NCI-H526 (cell line): ENCODE results near the gene LGALS7.
"Not testable (repeated sequence)": the region's sequence is repeated elsewhere in the genome, so short reads cannot be mapped to it uniquely, and the experiment has no call there.

Experiments used
- DNase-seq, 2 experiments: peaks; one replicate each; lab custom pipeline; 2025; lab: John Stamatoyannopoulos, UW

LGALS7 gene

GRCh38 chr19:38773469-38774177, at the start of gene LGALS7:
Gene LGALS7 (minus strand): TSS chr19:38773517. CDS start chr19:38773492, 25 bp downstream.
- DNase-seq: no peak

DNA sequence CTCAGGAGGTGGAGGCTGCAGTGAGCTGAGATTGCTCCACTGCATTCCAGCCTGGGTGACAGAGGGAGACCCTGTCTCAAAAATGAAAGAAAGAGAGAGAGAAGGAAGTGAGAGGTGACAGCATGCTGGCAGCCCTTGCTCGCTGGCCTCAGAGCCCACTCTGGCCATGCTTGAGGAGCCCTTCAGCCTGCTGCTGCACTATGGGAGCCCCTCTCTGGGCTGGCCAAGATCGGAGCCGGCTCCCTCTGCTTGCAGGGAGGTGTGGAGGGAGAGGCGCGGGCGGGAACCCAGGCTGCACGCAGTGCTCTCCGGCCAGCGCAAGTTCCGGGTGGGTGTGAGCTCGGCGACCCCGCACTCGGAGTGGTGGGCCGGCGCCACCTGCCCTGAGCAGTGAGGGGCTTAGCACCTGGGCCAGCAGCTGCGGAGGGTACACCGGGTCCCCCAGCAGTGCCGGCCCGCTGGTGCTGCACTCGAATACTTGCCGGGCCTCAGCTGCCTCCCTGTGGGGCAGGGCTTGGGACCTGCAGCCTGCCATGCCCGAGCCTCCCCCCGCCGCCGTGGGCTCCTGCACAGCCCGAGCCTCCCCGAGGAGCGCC, 48.0 kb upstream of the LGALS7 start:
- DNase-seq: not testable (repeated sequence)

GRCh38 chr19:38819231-38819920, 46.1 kb upstream of the LGALS7 start:
- no peak for DNase-seq

DNA sequence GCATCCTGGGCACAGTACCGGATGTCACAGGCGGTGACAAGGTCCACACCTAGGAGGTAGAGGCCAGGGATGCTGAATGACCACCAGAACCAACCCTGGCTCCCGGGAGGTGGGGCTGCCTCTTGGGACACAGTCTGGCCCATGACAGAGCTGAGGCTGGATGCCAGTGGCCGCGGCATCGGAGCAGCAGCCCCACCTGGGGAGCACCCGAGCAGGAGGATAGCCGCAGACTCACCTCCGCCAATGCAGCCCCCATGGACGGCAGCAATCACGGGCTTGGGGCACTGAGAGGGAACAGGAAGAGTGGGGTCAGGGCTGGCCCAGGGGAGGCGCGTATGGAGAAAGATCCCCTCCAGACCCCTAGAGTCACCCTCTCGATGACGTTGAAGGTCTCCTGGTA, 43.8 kb upstream of the LGALS7 start:
- DNase-seq: no peak

- no peak for DNase-seq
These were observed 42.9 kb upstream of the LGALS7 start for GRCh38 chr19:38816131-38816750.

DNA sequence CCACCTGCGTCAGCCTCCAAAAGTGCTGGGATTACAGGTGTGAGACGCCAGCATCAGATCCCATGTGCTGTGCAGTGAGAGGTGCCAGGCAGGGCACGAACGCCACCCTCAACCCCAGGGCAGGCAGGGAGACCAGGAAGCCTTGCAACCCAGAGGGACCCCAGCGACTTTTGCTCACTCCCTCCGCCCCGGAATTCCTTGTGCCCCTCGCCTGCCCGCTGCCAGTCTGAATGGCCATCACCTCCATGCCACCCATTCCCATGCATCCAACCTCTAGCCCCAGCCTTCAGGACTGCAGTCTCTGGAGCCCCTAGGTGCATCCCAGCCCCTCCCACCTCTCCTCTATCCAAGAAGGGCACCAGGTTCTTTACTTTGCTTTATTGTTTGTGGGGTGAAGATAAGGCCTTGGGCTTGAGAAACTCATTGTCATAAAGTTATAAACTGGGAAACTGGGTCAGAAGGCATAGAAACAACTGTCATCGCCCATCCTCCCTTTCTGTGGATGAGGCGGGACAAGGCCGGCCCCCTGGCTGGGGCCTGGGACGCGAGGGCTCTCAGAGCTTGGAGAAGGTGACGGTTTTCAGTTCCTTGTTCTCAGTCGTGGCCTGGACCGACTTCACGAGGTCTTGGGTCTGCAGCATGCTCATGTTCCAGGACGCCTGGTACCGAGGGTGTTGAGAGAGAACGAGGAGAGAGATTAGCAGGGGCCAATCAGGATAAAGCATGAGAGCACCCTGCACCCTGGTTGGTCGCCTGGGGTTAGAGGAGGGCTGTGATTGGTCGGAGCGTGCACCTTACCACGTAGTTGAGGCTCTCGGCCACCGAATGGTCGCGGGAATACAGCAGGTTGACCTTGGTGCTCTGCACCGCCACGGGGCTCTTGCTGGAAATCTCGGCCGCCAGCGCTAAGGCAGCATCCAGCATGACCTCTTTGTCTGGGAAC, 42.0 kb upstream of the LGALS7 start:
- DNase-seq: no peak

GRCh38 chr19:38813932-38814331, 40.6 kb upstream of the LGALS7 start:
- DNase-seq: not testable (repeated sequence)

DNA sequence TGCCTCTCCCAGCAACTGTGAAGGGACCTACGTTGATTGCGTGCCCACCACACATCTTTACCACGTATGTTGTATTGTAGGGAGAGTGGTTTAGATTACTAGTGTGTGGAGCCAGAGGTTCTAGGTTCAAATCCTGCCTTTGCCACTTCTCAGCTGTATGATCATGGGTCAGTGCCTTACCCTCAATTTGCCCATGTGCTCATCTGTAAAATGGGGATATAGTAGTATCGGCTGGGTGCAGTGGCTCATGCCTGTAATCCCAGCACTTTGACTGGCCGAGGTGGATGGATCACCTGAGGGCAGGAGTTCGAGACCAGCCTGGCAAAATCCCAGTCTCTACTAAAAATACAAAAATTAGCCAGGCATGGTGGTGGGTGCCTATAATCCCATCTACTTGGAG, 40.0 kb upstream of the LGALS7 start:
- no peak for DNase-seq

DNA sequence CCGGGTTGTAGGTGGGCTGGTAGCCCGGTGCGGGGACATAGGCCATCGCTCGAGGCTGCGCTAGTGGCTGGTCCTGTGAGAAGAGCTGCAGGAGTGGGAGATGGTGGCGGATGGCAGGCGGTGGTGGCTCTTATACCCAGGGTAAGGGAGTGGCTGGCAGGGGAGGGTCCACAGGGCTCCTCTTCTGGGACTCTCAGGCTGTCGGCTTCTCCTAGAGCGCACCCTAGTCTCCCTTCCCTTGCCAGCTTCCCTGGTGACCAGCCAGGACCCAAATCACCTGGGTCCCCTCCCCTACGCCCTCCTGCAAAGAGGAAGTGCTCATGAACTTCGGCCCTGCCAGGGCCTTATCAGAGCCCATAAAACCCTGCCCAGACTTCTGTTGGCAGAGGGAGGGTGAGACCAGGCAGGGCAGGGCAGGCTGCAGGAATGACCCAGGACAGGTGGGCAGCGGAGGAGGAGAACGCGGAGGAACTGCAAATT, 39.6 kb upstream of the LGALS7 start, which contains the start of gene LGALS4:
LGALS4 (minus strand) TSS at position 105 of the 480 bp plus-strand sequence; CDS start at position 46, 59 bp downstream.
- DNase-seq: no peak

- DNase-seq: no peak
These were observed 38.9 kb upstream of the LGALS7 start for GRCh38 chr19:38812009-38812840.

- no peak for DNase-seq
These were observed 36.4 kb upstream of the LGALS7 start for GRCh38 chr19:38809592-38810252.

DNA sequence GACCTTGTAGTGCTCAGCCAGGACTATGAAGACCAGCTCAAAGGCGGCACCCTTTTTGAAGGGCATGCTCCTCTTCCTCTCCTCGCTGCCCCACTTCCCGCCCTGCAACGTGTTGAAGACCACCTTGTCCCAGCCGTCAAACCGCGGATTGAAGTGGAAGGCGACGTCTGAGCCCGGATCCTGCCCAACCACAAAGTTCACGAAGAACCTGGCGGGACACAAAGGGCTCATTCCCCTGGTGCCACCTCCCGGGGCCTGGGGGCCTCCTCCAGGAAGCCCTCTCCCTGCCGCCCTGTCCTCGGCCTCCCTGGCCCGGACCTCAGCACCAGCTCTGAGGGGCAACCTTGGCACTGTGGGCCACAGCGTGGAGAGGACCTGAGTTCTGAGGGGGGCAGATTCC, 35.4 kb upstream of the LGALS7 start:
- no peak for DNase-seq

- not testable (repeated sequence) for DNase-seq
These were observed 34.2 kb upstream of the LGALS7 start for GRCh38 chr19:38807374-38808098.

DNA sequence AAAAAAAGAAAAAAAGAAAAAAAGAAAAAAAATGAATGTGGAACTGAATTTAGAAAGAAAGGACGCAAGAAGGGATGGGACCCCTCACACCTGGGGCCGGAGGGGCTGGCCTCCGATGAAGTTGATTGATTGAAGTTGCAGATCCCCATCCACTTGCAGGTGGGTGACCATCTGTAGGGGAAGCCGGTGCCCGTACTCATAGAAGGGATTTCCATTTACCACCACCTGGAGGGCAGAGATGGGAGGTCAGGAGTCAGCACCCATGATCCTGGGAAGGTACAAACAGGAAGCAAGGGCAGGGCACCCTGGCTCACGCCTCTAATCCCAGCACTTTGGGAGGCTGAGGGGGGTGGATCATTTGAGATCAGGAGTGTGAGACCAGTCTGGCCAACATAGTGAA, 33.1 kb upstream of the LGALS7 start:
- no peak for DNase-seq

DNA sequence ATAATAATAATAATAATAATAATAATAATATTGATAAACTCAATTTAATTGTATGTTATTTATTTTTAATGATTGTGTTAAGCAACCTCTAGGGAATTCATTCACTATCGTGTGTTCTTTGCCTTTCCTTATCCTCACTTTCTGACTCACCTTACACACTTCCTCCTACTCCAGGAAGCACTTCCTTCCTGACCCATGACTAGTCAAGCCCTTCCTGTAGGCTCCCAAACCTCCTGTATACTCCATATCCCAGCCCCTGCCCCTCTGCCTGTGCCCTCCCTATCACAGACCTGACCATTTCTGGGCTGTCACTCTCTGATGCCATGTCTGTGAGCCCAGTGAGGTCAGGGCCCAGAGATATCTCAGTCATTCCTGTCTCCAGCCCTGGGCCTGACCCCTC, 31.9 kb upstream of the LGALS7 start:
- no peak for DNase-seq

DNA sequence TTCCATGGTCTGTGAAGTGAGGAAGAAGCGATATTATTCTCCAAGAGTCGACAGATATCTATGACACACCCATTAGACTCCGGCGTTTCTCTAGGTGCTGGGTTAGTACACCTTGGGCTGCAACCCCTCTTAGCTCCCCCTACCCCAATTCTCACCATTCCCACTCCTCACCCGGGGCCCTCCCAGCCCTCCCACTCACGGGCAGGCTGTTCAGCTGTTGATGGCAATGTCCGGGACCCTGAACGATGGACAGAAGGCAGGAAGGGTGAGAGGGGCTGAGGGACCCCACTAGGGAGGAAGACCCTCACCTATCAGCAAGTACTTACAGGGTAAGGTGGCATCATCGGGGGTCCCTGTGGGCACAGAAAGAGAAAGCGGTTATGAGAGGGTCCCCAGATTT, 30.2 kb upstream of the LGALS7 start:
- no peak for DNase-seq

- no peak for DNase-seq
These were observed 28.2 kb upstream of the LGALS7 start for GRCh38 chr19:38801359-38802095.

DNA sequence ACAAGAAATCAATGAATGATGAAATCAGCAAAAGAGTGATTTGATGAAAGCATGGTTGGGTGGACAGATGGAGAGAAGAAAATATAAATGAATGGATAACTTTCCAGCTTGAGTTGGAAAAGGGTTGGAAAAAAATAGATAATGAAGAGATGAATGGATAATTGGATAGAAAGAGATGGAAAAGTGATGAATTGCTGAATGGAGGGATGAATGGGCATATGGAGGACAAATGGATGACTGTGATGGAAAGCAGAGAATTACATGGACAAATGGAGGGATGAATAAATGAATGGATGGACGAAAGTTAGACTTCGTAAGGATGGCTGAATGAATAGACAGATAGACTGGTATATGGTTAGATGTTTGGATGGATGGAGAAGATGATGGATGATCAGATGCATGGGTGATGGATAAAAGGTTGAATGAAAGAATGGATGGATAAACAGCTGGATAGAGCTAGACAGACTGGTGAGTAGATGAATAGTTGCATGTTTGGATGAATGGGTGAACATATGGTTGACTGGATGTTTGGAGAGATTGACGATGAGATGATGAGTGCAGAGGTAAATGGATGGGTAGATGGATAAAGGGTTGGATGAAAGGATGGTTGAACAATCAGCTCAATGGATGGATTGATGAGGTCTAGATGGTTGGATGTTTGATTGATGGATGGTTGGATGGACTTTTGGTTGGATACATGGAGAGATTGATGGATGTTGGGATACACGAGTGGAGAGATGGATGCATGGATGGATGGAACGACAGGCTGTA, 27.4 kb upstream of the LGALS7 start:
- no peak for DNase-seq
